BJ (cell line): ENCODE results near the gene GDE1. TPM values are rescaled to one million over a fixed set of nuclear protein-coding genes. Genes with fewer than 3 reads are reported as not detected.

Source experiments
- CTCF ChIA-PET: fragments of 350-600 bp; formaldehyde crosslinking; extraction: SDS; loops from one replicate; lab custom pipeline; 2021; ENCODE audit warnings: antibody characterized with exemption, inconsistent platforms; lab: Yijun Ruan, JAX
- POLR2A ChIA-PET: fragments of 300-600 bp; sonication (Branson Sonifier 250); formaldehyde crosslinking; extraction: SDS; loops from one replicate; lab custom pipeline; 2021; ENCODE audit warnings: antibody characterized with exemption; lab: Charles Lee
- DNase-seq: peaks from one replicate; pipeline ENCODE4 v3.0.0-alpha.2; 2011; ENCODE audit warnings: low read depth
- H3K27me3 ChIP-seq: 2 replicates; pipeline ENCODE4 v1.6.0; 2011; ENCODE audit warnings: low read length; ENCODE audit not compliant: control insufficient read depth, insufficient read depth
- H3K36me3 ChIP-seq: 2 replicates; pipeline ENCODE4 v1.5.1; 2011; ENCODE audit warnings: low read length; ENCODE audit not compliant: control insufficient read depth, insufficient read depth
- H3K4me3 ChIP-seq: 2 replicates; pipeline ENCODE4 v1.5.1; 2011; ENCODE audit warnings: low read depth, mild to moderate bottlenecking, control low read depth, low read length
- CTCF ChIP-seq: IDR thresholded peaks from 2 replicates; pipeline ENCODE4 v1.5.1; 2011; ENCODE audit warnings: low read depth, mild to moderate bottlenecking, control low read depth, inconsistent platforms, low read length, moderate library complexity; ENCODE audit not compliant: insufficient read depth
- polyA minus RNA-seq: library from RNA; depleted of rRNA, polyadenylated mRNA; stranded (reverse); fragments of >200 nt; gene quantifications from 2 replicates; pipeline ENCODE4 v1.2.3, GENCODE V29; 2011; rRNA and poly(A)+ RNA removed
- polyA plus RNA-seq: library from polyadenylated mRNA; depleted of rRNA; stranded (reverse); fragments of >200 nt; gene quantifications from 2 replicates; pipeline ENCODE4 v1.2.3, GENCODE V29; 2011; rRNA removed

Gene GDE1
- polyA plus RNA-seq (39.7 and 52.0 TPM in 2 replicates), polyA minus RNA-seq (11.9 and 14.9 TPM in 2 replicates)

GRCh38 chr16:19521471-19522396 lies at the start of gene GDE1:
Gene GDE1, minus strand, starts transcription at chr16:19522098. Its CDS starts 134 bp downstream, at chr16:19521964.
- Histone ChIP-seq H3K27me3 (no peaks in the 10 kb centered on the region), H3K36me3 (no peaks in the 10 kb centered on the region; the same call in 1 of the 2 replicates), H3K4me3 (peak within 1 kb of the TSS; percentile 94)
- ChIA-PET POLR2A (no interaction called here), CTCF (interaction anchor here (0.7 to 1.2 kb wide), 2 partner anchors 11 to 19 kb away, joined by 3 read pairs; no protein-coding TSS in a partner anchor)
- DNase-seq, result no peak
- TF ChIP-seq CTCF, result peak; percentile 63

DNA sequence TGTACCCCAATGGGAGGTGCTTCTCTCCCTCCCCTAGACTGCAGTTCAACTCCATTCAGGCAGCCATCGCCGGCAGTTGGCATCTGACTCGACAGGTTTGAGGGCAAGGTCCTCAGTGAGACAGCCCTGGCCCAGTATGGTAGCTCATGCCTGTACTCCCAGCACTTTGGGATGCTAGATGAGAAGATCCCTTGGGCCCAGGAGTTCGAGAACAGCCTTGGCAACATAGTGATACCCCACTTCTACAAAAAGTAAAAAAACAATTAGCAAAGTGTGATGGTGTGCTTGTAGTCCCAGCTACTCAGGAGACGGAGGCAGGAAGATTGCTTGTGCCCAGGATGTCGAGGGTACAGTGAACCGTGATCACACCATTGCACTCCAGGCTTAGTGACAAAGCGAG lies 45.7 kb upstream of the GDE1 start:
- no peak for DNase-seq
- POLR2A ChIA-PET, result no interaction called here
- TF ChIP-seq CTCF, result no peak
- no peaks in the 10 kb centered on the region for H3K27me3 ChIP-seq
- H3K4me3 ChIP-seq, result no peak overlapping the region
- peaks cover 10% of the 10 kb centered on the region for H3K36me3 ChIP-seq
- CTCF ChIA-PET, result interaction anchor here (0.9 to 3.8 kb wide), 4 partner anchors 9 to 816 kb away, joined by 3 to 11 read pairs (median 4); no protein-coding TSS in a partner anchor

GRCh38 chr16:19566362-19566761 lies 44.5 kb upstream of the GDE1 start:
- no peak for TF ChIP-seq CTCF

GRCh38 chr16:19563377-19563776 lies 41.5 kb upstream of the GDE1 start:
- ChIA-PET CTCF (interaction anchor here (1.7 to 5.3 kb wide), 2 partner anchors 8 to 20 kb away, joined by 6 to 24 read pairs; partner anchors contain the start of gene VPS35L), POLR2A (interaction anchor here (0.6 kb wide), 1 partner anchor 26 kb away, joined by 21 read pairs; no protein-coding TSS in a partner anchor)
- DNase-seq, result no peak
- TF ChIP-seq CTCF, result no peak
- peaks cover 3% of the 10 kb centered on the region for H3K36me3 ChIP-seq
- no peak overlapping the region for H3K4me3 ChIP-seq
- H3K27me3 ChIP-seq, result no peaks in the 10 kb centered on the region

More at GRCh38 chr16:19566362-19566761, 44.5 kb upstream of the GDE1 start:
- Histone ChIP-seq H3K27me3 (no peaks in the 10 kb centered on the region), H3K36me3 (peaks cover 9% of the 10 kb centered on the region), H3K4me3 (no peak overlapping the region)
- CTCF ChIA-PET, result interaction anchor here (0.9 to 3.8 kb wide), 3 partner anchors 8 to 817 kb away, joined by 3 to 11 read pairs (median 5); no protein-coding TSS in a partner anchor
- POLR2A ChIA-PET, result no interaction called here
- no peak for DNase-seq

GRCh38 chr16:19560078-19560477 lies 38.2 kb upstream of the GDE1 start:
- TF ChIP-seq CTCF, result no peak
- no peaks in the 10 kb centered on the region for H3K27me3 ChIP-seq
- ChIA-PET POLR2A (interaction anchor here (0.7 kb wide), 1 partner anchor 137 kb away, joined by 4 read pairs; no protein-coding TSS in a partner anchor), CTCF (interaction anchor here (0.7 to 5.3 kb wide), 5 partner anchors 9 to 326 kb away, joined by 3 to 24 read pairs (median 4); no protein-coding TSS in a partner anchor)
- DNase-seq, result no peak
- H3K36me3 ChIP-seq, result peaks cover under 1% of the 10 kb centered on the region; the same call in 1 of the 2 replicates
- no peak overlapping the region for H3K4me3 ChIP-seq
